Activated naive CD4-positive, alpha-beta T cell treated with anti-CD3 and anti-CD28 coated beads, Interleukin-2, amount 50 U/mL, for 72 hours (primary cell): ENCODE results near the gene IL17A. TPM values are rescaled to one million over a fixed set of nuclear protein-coding genes. Genes with fewer than 3 reads are reported as not detected.
"Not testable (repeated sequence)": the region's sequence is repeated elsewhere in the genome, so short reads cannot be mapped to it uniquely, and the experiment has no call there.

ENCODE experiments used
- ATAC-seq, 2 donors: fragments of 150-1000 bp; cut with Tn5 transposase; 2 replicates each; pipeline ENCODE4 v1.10.0; 2021; ENCODE audit warnings: mild to moderate bottlenecking in 2 of 2, moderate library complexity in 2 of 2
- DNase-seq, 2 donors: peaks; one replicate each; pipeline ENCODE4 v3.0.0; 2021 to 2022; ENCODE audit warnings: low spot score in 2 of 2
- H3K27ac Mint-ChIP-seq, 2 donors: one replicate each; pipeline ENCODE4 v1.8.0; 2022; ENCODE audit warnings: mild to moderate bottlenecking in 2 of 2, mixed read lengths in 2 of 2
- H3K36me3 Mint-ChIP-seq, 2 donors: one replicate each; pipeline ENCODE4 v1.8.0; 2022; ENCODE audit warnings: mixed read lengths in 2 of 2
- H3K9me3 Mint-ChIP-seq, 2 donors: one replicate each; pipeline ENCODE4 v1.8.0; 2022; ENCODE audit warnings: mixed read lengths in 2 of 2
- total RNA-seq, 2 donors: library from RNA; stranded (reverse); gene quantifications; one replicate each; pipeline ENCODE4 v1.2.3, GENCODE V29; 2022

Gene IL17A
- total RNA-seq, 2 donors from 2014 or later = 0.14 to 1.3 TPM

GRCh38 chr6:52160472-52161104, 25.6 kb upstream of the IL17A start:
- peak; percentile 59 to 68 for ATAC-seq
- peak overlapping the region; percentile 92 to 93 for H3K27ac Mint-ChIP-seq
- no peak for DNase-seq
- H3K9me3 Mint-ChIP-seq = peaks cover 0 to 17% of the 10 kb centered on the region in 2 donors
- H3K36me3 Mint-ChIP-seq = peaks cover 0 to 34% of the 10 kb centered on the region in 2 donors

- H3K27ac Mint-ChIP-seq = peak overlapping the region; percentile 92 to 93
- peak; percentile 69 to 78 for ATAC-seq
- peaks cover 0 to 17% of the 10 kb centered on the region in 2 donors for H3K9me3 Mint-ChIP-seq
- peak in 1 of 2 donors; percentile 33 for DNase-seq
- peaks cover 0 to 34% of the 10 kb centered on the region in 2 donors for H3K36me3 Mint-ChIP-seq
These were observed 24.3 kb upstream of the IL17A start for GRCh38 chr6:52161689-52162438.

- Mint-ChIP-seq H3K9me3 (peaks cover 0 to 17% of the 10 kb centered on the region in 2 donors), H3K27ac (peak overlapping the region in 1 of 2 donors; percentile 92), H3K36me3 (peaks cover 0 to 28% of the 10 kb centered on the region in 2 donors)
- no peak for ATAC-seq
- DNase-seq = no peak
These were observed 23.0 kb upstream of the IL17A start for GRCh38 chr6:52162940-52163908.

- H3K36me3 Mint-ChIP-seq = peaks cover 0 to 24% of the 10 kb centered on the region in 2 donors
- ATAC-seq (no peak), DNase-seq (no peak)
- H3K9me3 Mint-ChIP-seq = peaks cover 0 to 16% of the 10 kb centered on the region in 2 donors
- no peak overlapping the region for H3K27ac Mint-ChIP-seq
These were observed 21.7 kb upstream of the IL17A start for GRCh38 chr6:52164319-52165094.

- peaks cover 0 to 7% of the 10 kb centered on the region in 2 donors for H3K36me3 Mint-ChIP-seq
- no peak overlapping the region for H3K27ac Mint-ChIP-seq
- DNase-seq (no peak), ATAC-seq (no peak)
- H3K9me3 Mint-ChIP-seq = peaks cover 0 to 4% of the 10 kb centered on the region in 2 donors
These were observed 18.9 kb upstream of the IL17A start for GRCh38 chr6:52167267-52167666.

- H3K27ac Mint-ChIP-seq, H3K36me3 Mint-ChIP-seq, ATAC-seq, DNase-seq, H3K9me3 Mint-ChIP-seq: not testable (repeated sequence)
These were observed 17.8 kb upstream of the IL17A start for GRCh38 chr6:52168351-52168750.

GRCh38 chr6:52174118-52174517, 12.1 kb upstream of the IL17A start:
- Mint-ChIP-seq H3K27ac (no peak overlapping the region), H3K36me3 (peaks cover 0 to 5% of the 10 kb centered on the region in 2 donors), H3K9me3 (peaks cover 0 to 4% of the 10 kb centered on the region in 2 donors)
- no peak for DNase-seq
- ATAC-seq = no peak

- DNase-seq (no peak), ATAC-seq (peak; percentile 49 to 91)
- Mint-ChIP-seq H3K36me3 (no peaks in the 10 kb centered on the region), H3K27ac (no peak overlapping the region), H3K9me3 (no peaks in the 10 kb centered on the region)
These were observed 9.6 kb upstream of the IL17A start for GRCh38 chr6:52176550-52176949.

- DNase-seq (no peak), ATAC-seq (no peak)
- no peaks in the 10 kb centered on the region for H3K9me3 Mint-ChIP-seq
- H3K27ac Mint-ChIP-seq = no peak overlapping the region
- no peaks in the 10 kb centered on the region for H3K36me3 Mint-ChIP-seq
These were observed 8.2 kb upstream of the IL17A start for GRCh38 chr6:52177961-52178360.

- ATAC-seq (peak in 1 of 2 donors; percentile 42), DNase-seq (no peak)
- Mint-ChIP-seq H3K36me3 (peaks cover 0 to 2% of the 10 kb centered on the region in 2 donors), H3K27ac (no peak overlapping the region), H3K9me3 (no peaks in the 10 kb centered on the region)
These were observed 5.2 kb upstream of the IL17A start for GRCh38 chr6:52180787-52181558.

- Mint-ChIP-seq H3K36me3 (peaks cover 0 to 4% of the 10 kb centered on the region in 2 donors), H3K27ac (no peak overlapping the region), H3K9me3 (no peaks in the 10 kb centered on the region)
- DNase-seq (no peak), ATAC-seq (no peak)
These were observed 3.0 kb upstream of the IL17A start for GRCh38 chr6:52183131-52183713.

GRCh38 chr6:52186480-52186879, 305 bp downstream of the IL17A start:
- no peaks in the 10 kb centered on the region for H3K9me3 Mint-ChIP-seq
- DNase-seq = no peak
- ATAC-seq = peak in 1 of 2 donors; percentile 28
- no peak overlapping the region for H3K27ac Mint-ChIP-seq
- peaks cover 0 to 4% of the 10 kb centered on the region in 2 donors for H3K36me3 Mint-ChIP-seq

- H3K36me3 Mint-ChIP-seq = peaks cover 0 to 4% of the 10 kb centered on the region in 2 donors
- no peaks in the 10 kb centered on the region for H3K9me3 Mint-ChIP-seq
- ATAC-seq (no peak), DNase-seq (no peak)
- no peak overlapping the region for H3K27ac Mint-ChIP-seq
These were observed 923 bp downstream of the IL17A start for GRCh38 chr6:52187098-52187497.

GRCh38 chr6:52189974-52190373, 3.8 kb downstream of the IL17A start:
- no peak for ATAC-seq
- Mint-ChIP-seq H3K9me3 (no peaks in the 10 kb centered on the region), H3K27ac (no peak overlapping the region), H3K36me3 (peaks cover 0 to 4% of the 10 kb centered on the region in 2 donors)
- DNase-seq = no peak

- ATAC-seq (no peak), DNase-seq (no peak)
- Mint-ChIP-seq H3K36me3 (peaks cover 0 to 4% of the 10 kb centered on the region in 2 donors), H3K9me3 (no peaks in the 10 kb centered on the region), H3K27ac (no peak overlapping the region)
These were observed 4.2 kb downstream of the IL17A start for GRCh38 chr6:52190409-52190808.
